Prostate gland (tissue), 2 donors: ENCODE data around the gene CACNG8. TPM values are rescaled to one million over a fixed set of nuclear protein-coding genes. Genes with fewer than 3 reads are reported as not detected.
"Not testable (repeated sequence)": the region's sequence is repeated elsewhere in the genome, so short reads cannot be mapped to it uniquely, and the experiment has no call there.

Experiments used
- DNase-seq: peaks from one replicate; pipeline ENCODE4 v3.0.0-alpha.2; 2019; ENCODE audit warnings: low spot score
- H3K27ac ChIP-seq, 2 donors: fragments of 200-600 bp; sonication (generic); 2 replicates each; pipeline ENCODE4 v1.5.1; 2017 to 2019
- H3K27me3 ChIP-seq: fragments of 200-600 bp; sonication (generic); replicated peaks from 2 replicates; pipeline ENCODE4 v1.5.1; 2019; ENCODE audit not compliant: insufficient read depth
- H3K36me3 ChIP-seq, 2 donors: fragments of 200-600 bp; sonication (generic); 1 replicate in 1 of 2; 2 replicates in 1 of 2; pipeline versions ENCODE4 v1.5.1 to v1.8.1; 2017 to 2019
- H3K4me1 ChIP-seq: fragments of 200-600 bp; sonication (generic); replicated peaks from 2 replicates; pipeline ENCODE4 v1.5.1; 2019
- H3K4me3 ChIP-seq, 2 donors: fragments of 200-600 bp; sonication (generic); 2 replicates each; pipeline ENCODE4 v1.5.1; 2017 to 2019
- H3K9me3 ChIP-seq: fragments of 200-600 bp; sonication (generic); 2 replicates; pipeline ENCODE4 v1.5.1; 2017
- POLR2A ChIP-seq: fragments of 450-650 bp; IDR thresholded peaks from one replicate; pipeline ENCODE4 v1.6.1; 2016; ENCODE audit warnings: antibody characterized with exemption, mild to moderate bottlenecking
- POLR2AphosphoS5 ChIP-seq: sonication (generic); formaldehyde crosslinking; IDR thresholded peaks from one replicate; pipeline ENCODE4 v1.6.1; 2017; ENCODE audit warnings: antibody characterized with exemption
- WGBS: methylation state at CpG from one replicate; pipeline ENCODE4 v1.1.5; 2018; 5-methylcytosine and 5-hydroxymethylcytosine counted together
- intact Hi-C: fragments of 100-400 bp; cut with DNase I; formaldehyde crosslinking; loops from one replicate; pipeline ENCODE4 v1.14.2; 2022
- total RNA-seq, 2 donors: library from RNA; depleted of rRNA; stranded (reverse); fragments of >200 nt; gene quantifications; one replicate each; pipeline ENCODE4 v1.1.0, GENCODE V29; 2016
- TF ChIP-seq, protein P1 (sequence below), 4 experiments: fragments of 200-600 bp in 2 of 4; fragments of 450-650 bp in 2 of 4; sonication (generic) in 2 of 4; IDR thresholded peaks; 1 replicate in 3 of 4; 2 replicates in 1 of 4; pipeline ENCODE4 v1.5.1; 2016 to 2019; ENCODE audit warnings: antibody characterized with exemption in 4 of 4, mild to moderate bottlenecking in 2 of 4, moderate library complexity in 2 of 4

The CACNG8 gene
- total RNA-seq, 2 donors from 2014 or later: 0.51 TPM; not detected in 1

DNA sequence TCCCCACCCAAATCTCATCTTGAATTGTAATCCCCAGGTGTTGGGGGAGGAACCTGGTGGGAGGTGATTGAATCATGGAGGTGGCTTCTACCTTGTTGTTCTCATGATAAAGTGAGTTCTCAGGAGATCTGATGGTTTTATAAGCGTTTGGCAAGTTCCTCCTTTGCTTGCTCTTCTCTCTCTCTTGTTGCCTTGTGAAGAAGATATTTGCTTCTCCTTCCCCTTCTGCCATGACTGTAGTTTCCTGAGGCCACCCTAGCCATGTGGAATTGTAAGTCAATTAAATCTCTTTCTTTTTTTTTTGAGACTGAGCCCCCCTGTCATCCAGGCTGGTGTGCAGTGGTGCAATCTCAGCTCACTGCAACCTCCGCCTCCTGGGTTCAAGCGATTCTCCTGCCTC, 66.6 kb downstream of the CACNG8 start:
- H3K4me1 ChIP-seq: no peaks in the 10 kb centered on the region
- no peaks in the 10 kb centered on the region for H3K9me3 ChIP-seq
- WGBS: 79% methylated on average over 3 of the region's 3 CpGs
- DNase-seq: no peak
- intact Hi-C loops: no loop called here
- TF ChIP-seq, protein P1, sequence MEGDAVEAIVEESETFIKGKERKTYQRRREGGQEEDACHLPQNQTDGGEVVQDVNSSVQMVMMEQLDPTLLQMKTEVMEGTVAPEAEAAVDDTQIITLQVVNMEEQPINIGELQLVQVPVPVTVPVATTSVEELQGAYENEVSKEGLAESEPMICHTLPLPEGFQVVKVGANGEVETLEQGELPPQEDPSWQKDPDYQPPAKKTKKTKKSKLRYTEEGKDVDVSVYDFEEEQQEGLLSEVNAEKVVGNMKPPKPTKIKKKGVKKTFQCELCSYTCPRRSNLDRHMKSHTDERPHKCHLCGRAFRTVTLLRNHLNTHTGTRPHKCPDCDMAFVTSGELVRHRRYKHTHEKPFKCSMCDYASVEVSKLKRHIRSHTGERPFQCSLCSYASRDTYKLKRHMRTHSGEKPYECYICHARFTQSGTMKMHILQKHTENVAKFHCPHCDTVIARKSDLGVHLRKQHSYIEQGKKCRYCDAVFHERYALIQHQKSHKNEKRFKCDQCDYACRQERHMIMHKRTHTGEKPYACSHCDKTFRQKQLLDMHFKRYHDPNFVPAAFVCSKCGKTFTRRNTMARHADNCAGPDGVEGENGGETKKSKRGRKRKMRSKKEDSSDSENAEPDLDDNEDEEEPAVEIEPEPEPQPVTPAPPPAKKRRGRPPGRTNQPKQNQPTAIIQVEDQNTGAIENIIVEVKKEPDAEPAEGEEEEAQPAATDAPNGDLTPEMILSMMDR (IDR thresholded peaks at IDR 0.05): no peak
- TF ChIP-seq POLR2A (no peak), POLR2AphosphoS5 (no peak)
- H3K27me3 ChIP-seq: peaks cover 2% of the 10 kb centered on the region
- no peak overlapping the region for H3K4me3 ChIP-seq
- no peaks in the 10 kb centered on the region for H3K36me3 ChIP-seq
- H3K27ac ChIP-seq: no peak overlapping the region

DNA sequence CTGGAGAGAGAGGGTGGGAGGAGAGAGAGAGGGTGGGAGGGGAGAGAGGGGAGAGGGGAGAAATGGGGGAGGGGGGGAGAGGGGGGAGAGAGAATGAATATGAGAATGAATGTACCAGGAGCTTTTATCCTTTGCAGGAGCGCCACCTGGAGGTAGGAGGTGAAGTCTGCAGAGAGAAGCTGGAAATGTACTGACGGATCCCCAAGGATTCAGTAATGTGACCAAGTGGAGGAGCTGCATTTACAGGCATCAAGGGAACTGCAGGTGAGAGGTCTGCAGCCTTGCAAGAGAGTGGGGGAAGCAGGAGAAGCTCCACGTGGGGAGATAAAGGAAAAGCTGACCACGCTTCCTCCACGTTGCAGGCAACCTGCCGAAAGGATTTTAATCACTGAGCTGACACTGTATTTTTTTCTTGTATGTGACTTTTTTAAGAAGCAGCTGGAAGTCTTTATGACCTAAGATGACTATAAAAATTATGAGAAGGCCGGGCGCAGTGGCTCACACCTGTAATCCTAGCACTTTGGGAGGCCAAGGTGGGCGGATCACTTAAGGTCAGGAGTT, 67.3 kb downstream of the CACNG8 start:
- Histone ChIP-seq H3K27me3 (peaks cover 2% of the 10 kb centered on the region), H3K36me3 (no peaks in the 10 kb centered on the region), H3K4me1 (no peaks in the 10 kb centered on the region), H3K4me3 (no peak overlapping the region), H3K9me3 (no peaks in the 10 kb centered on the region), H3K27ac (no peak overlapping the region)
- TF ChIP-seq, protein P1 (IDR thresholded peaks at IDR 0.05): peak in 3 of 4 experiments; percentile 42 to 56 (median 44)
- no peak for TF ChIP-seq POLR2AphosphoS5
- DNase-seq: peak; percentile 34
- 28% methylated on average over 9 of the region's 9 CpGs for WGBS
- intact Hi-C loops: no loop called here

DNA sequence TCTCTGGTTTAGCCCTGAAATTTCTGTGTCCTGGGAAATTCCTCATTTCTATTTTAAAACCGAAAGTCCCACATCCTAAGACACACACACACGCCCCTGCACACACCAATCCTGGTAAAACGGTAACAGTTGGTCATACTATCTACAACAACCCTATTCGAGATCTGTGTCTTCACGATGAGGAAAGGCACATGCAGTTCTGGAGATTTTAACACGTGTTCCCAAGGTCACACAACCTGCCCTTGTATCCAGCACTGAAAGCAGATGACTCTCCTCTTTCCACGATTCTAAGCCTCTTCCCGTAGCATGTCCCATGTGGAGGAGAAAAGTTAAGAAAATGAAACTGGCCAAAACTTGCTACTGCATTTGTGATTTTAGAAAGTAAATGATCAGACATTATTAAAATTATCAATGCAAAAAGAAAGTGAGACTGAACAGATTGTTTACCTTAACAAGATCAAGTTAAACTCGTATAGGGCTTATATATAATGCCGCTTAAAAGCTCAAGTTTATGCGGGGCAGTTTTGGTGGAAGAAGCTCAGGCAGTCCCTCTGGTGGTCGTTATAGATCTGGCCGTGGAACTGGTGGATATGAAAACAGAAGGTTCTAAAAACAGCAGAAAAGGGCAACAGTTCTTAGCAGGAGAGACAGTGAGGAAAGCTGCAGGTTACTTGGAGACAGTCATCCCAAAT, 68.3 kb downstream of the CACNG8 start:
- no peak for DNase-seq
- intact Hi-C loops: no loop called here
- WGBS: 44% methylated on average over 13 of the region's 13 CpGs
- TF ChIP-seq POLR2AphosphoS5 (no peak), POLR2A (no peak)
- TF ChIP-seq, protein P1 (IDR thresholded peaks at IDR 0.05): no peak
- Histone ChIP-seq H3K27me3 (peaks cover 2% of the 10 kb centered on the region), H3K4me3 (no peak overlapping the region), H3K36me3 (no peaks in the 10 kb centered on the region), H3K4me1 (no peaks in the 10 kb centered on the region), H3K9me3 (no peaks in the 10 kb centered on the region), H3K27ac (no peak overlapping the region)

DNA sequence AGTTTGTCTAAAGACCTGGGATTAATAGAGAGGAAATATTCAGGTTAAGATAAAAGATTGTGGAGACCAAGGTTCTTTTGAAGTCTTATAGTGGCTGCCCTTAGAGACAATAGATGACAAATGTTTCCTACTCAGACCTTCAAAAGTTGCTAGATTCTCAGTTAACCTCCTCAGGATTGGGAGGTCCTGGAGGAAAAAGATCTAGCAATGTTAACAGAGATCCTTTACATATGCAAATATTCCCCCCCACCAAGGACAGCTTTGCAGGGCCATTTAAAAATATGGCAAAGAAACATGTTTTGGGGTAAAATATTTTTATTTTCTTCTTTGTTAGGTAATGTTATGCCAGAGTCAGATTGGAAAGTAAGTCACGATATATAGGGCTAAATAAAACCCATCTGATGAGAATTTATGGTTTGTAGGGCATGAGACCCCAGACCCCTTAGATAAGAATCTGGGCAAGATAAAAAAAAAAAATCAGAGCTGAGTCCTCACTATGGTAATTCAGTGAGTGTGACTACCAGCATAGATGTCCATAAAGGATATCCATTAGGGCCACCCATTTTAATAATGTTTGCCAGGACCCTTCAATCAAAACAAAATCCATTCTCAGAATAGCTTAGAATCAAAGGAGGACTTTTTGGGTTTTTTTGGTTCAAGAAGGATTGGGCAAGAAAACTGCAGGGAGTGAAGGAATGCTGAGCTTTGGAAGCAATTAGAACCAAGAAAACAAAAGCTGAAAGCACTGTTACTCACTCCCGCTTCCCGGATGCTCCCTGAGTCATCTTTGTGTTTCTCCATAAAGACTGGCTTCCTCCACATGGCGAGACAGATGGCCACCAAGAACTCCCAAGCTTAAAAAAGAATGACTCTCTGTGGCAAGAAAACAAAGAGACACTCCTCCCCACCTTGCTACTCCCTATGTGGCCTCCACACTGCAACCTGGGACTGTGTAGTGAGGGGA, 72.8 kb downstream of the CACNG8 start:
- intact Hi-C loops: no loop called here
- WGBS: 55% methylated on average over 4 of the region's 4 CpGs
- H3K4me1 ChIP-seq: no peaks in the 10 kb centered on the region
- TF ChIP-seq POLR2A: no peak
- TF ChIP-seq, protein P1 (IDR thresholded peaks at IDR 0.05): no peak
- TF ChIP-seq POLR2AphosphoS5: no peak
- no peaks in the 10 kb centered on the region for H3K9me3 ChIP-seq
- H3K4me3 ChIP-seq: no peak overlapping the region
- H3K36me3 ChIP-seq: no peaks in the 10 kb centered on the region
- H3K27ac ChIP-seq: no peak overlapping the region
- H3K27me3 ChIP-seq: peaks cover 2% of the 10 kb centered on the region
- no peak for DNase-seq

DNA sequence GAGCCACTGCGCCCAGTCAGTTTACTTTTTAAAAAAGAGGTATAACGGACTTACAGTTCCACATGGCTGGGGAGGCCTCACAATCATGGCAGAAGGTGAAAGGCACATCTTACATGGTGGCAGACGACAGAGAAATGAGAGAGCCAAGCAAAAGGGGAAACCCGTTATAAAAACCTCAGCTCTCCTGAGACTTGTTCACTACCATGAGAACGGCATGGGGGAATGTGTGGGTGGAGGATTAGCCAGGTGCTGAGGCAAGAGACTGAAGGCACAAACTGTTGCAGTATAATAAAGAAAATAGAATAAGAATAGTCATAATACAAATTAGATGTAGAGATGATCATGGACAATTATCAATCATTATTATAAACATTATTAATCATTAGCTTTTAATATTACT, 73.8 kb downstream of the CACNG8 start:
- 79% methylated on average over 5 of the region's 5 CpGs for WGBS
- H3K4me1 ChIP-seq, H3K9me3 ChIP-seq, H3K27ac ChIP-seq, H3K36me3 ChIP-seq, DNase-seq, H3K4me3 ChIP-seq, H3K27me3 ChIP-seq, intact Hi-C loops: not testable (repeated sequence)
